CMK (cell line): ENCODE results near the gene CDK5RAP2.

Experiments
- DNase-seq: peaks from one replicate; pipeline ENCODE4 v3.0.0-alpha.2; 2010; ENCODE audit warnings: low read depth

The CDK5RAP2 gene

GRCh38 chr9:120436446-120436845 lies 143.5 kb downstream of the CDK5RAP2 start:
- no peak for DNase-seq

GRCh38 chr9:120435091-120435490 lies 144.9 kb downstream of the CDK5RAP2 start:
- no peak for DNase-seq

GRCh38 chr9:120434532-120434931 lies 145.4 kb downstream of the CDK5RAP2 start:
- DNase-seq, result no peak

- DNase-seq, result no peak
These were observed 146.3 kb downstream of the CDK5RAP2 start for GRCh38 chr9:120433701-120434100.

- no peak for DNase-seq
These were observed 147.4 kb downstream of the CDK5RAP2 start for GRCh38 chr9:120432600-120432999.

GRCh38 chr9:120431268-120431667 lies 148.7 kb downstream of the CDK5RAP2 start:
- no peak for DNase-seq

GRCh38 chr9:120424248-120424647 lies 155.7 kb downstream of the CDK5RAP2 start:
- no peak for DNase-seq

- no peak for DNase-seq
These were observed 156.2 kb downstream of the CDK5RAP2 start for GRCh38 chr9:120423812-120424211.

GRCh38 chr9:120421977-120422376 lies 158.0 kb downstream of the CDK5RAP2 start:
- DNase-seq, result no peak

- no peak for DNase-seq
These were observed 161.7 kb downstream of the CDK5RAP2 start for GRCh38 chr9:120418315-120418714.

GRCh38 chr9:120416781-120417427 lies 163.1 kb downstream of the CDK5RAP2 start:
- no peak for DNase-seq

GRCh38 chr9:120413121-120414048 lies 166.6 kb downstream of the CDK5RAP2 start:
- DNase-seq, result no peak

GRCh38 chr9:120412425-120412951 lies 167.5 kb downstream of the CDK5RAP2 start:
- DNase-seq, result no peak

- DNase-seq, result no peak
These were observed 168.0 kb downstream of the CDK5RAP2 start for GRCh38 chr9:120411862-120412424.

- DNase-seq, result no peak
These were observed 169.0 kb downstream of the CDK5RAP2 start for GRCh38 chr9:120410925-120411501.

GRCh38 chr9:120408680-120409258 lies 171.2 kb downstream of the CDK5RAP2 start:
- no peak for DNase-seq

GRCh38 chr9:120405860-120406259 lies 174.1 kb downstream of the CDK5RAP2 start:
- DNase-seq, result no peak

GRCh38 chr9:120405134-120405533 lies 174.8 kb downstream of the CDK5RAP2 start:
- no peak for DNase-seq

GRCh38 chr9:120403543-120403856 lies 176.5 kb downstream of the CDK5RAP2 start:
- DNase-seq, result no peak

- DNase-seq, result no peak
These were observed 177.0 kb downstream of the CDK5RAP2 start for GRCh38 chr9:120402741-120403542.

GRCh38 chr9:120399940-120400339 lies 180.0 kb downstream of the CDK5RAP2 start:
- DNase-seq, result no peak
